DOHH2 (cell line): ENCODE measurements around the gene SPATA2.

ENCODE experiments used
- H3F3A ChIP-seq: fragments of 200-600 bp; sonication (generic), shearing (Covaris generic); 2 replicates; pipeline ENCODE4 v1.6.0; 2016; ENCODE audit warnings: antibody characterized with exemption, mild to moderate bottlenecking; ENCODE audit not compliant: control insufficient read depth, insufficient read depth
- H3K27ac ChIP-seq: fragments of 200-600 bp; sonication (generic); 2 replicates; pipeline ENCODE4 v1.5.1; 2014; ENCODE audit warnings: low read depth, mild to moderate bottlenecking, low read length, moderate library complexity
- H3K27me3 ChIP-seq: fragments of 200-600 bp; sonication (generic); 2 replicates; pipeline ENCODE4 v1.6.1; 2014; ENCODE audit warnings: mild to moderate bottlenecking, low read length, mixed read lengths; ENCODE audit not compliant: control insufficient read depth
- H3K36me3 ChIP-seq: fragments of 200-600 bp; sonication (generic); 2 replicates; pipeline ENCODE4 v1.6.1; 2014; ENCODE audit warnings: mild to moderate bottlenecking, low read length, moderate library complexity, mixed read lengths; ENCODE audit not compliant: control insufficient read depth
- H3K4me1 ChIP-seq: fragments of 200-600 bp; sonication (generic); 2 replicates; pipeline ENCODE4 v1.6.1; 2014; ENCODE audit warnings: mild to moderate bottlenecking, low read length, mixed read lengths; ENCODE audit not compliant: control insufficient read depth
- H3K4me2 ChIP-seq: fragments of 200-600 bp; sonication (generic); 2 replicates; pipeline ENCODE4 v1.6.0; 2014; ENCODE audit warnings: mild to moderate bottlenecking, low read length, moderate library complexity
- H3K4me3 ChIP-seq: fragments of 200-600 bp; sonication (generic); 2 replicates; pipeline ENCODE4 v1.5.1; 2014; ENCODE audit warnings: mild to moderate bottlenecking, low read length, mixed read lengths
- H3K79me2 ChIP-seq: fragments of 200-600 bp; sonication (generic); 2 replicates; pipeline ENCODE4 v1.6.1; 2014; ENCODE audit warnings: mild to moderate bottlenecking, low read length, mixed read lengths; ENCODE audit not compliant: control insufficient read depth
- H3K9me2 ChIP-seq: fragments of 200-600 bp; sonication (generic); replicated peaks from 2 replicates; pipeline ENCODE4 v1.6.1; 2014; ENCODE audit warnings: mild to moderate bottlenecking, low read length, mixed read lengths; ENCODE audit not compliant: control insufficient read depth
- H3K9me3 ChIP-seq: fragments of 200-600 bp; sonication (generic); 2 replicates; pipeline ENCODE4 v1.6.1; 2014; ENCODE audit warnings: antibody characterized with exemption, low read length, mixed read lengths; ENCODE audit not compliant: control insufficient read depth, insufficient read depth
- H4K20me1 ChIP-seq: fragments of 200-600 bp; sonication (generic); 2 replicates; pipeline ENCODE4 v1.6.0; 2014; ENCODE audit warnings: low read depth, mild to moderate bottlenecking, antibody characterized with exemption, low read length, moderate library complexity; ENCODE audit not compliant: control insufficient read depth, insufficient read depth
- CTCF ChIP-seq: fragments of 200-600 bp; sonication (generic); IDR thresholded peaks from one replicate; pipeline ENCODE4 v1.5.1; 2014; ENCODE audit warnings: antibody characterized with exemption, mild to moderate bottlenecking, low read depth, low read length; ENCODE audit not compliant: poor library complexity, severe bottlenecking
- EZH2phosphoT487 ChIP-seq: fragments of 200-600 bp; sonication (generic); IDR thresholded peaks from 2 replicates; pipeline ENCODE4 v1.6.1; 2017; ENCODE audit warnings: borderline replicate concordance, mild to moderate bottlenecking, antibody characterized with exemption, low read length, moderate library complexity, mixed read lengths

SPATA2 gene

GRCh38 chr20:49908258-49908565 lies 7.1 kb downstream of the SPATA2 start:
- TF ChIP-seq EZH2phosphoT487 (no peak), CTCF (no peak)
- Histone ChIP-seq H3K9me2 (no peaks in the 10 kb centered on the region), H4K20me1 (peaks cover 1% of the 10 kb centered on the region; the same call in 1 of the 2 replicates), H3K4me2 (no peak overlapping the region), H3K27ac (no peak overlapping the region), H3K4me1 (peaks cover 2% of the 10 kb centered on the region), H3K9me3 (no peaks in the 10 kb centered on the region), H3F3A (no peaks in the 10 kb centered on the region), H3K79me2 (peaks cover 43% of the 10 kb centered on the region), H3K27me3 (no peaks in the 10 kb centered on the region), H3K36me3 (peaks cover 38% of the 10 kb centered on the region), H3K4me3 (no peak overlapping the region)

GRCh38 chr20:49907405-49908257 lies 7.7 kb downstream of the SPATA2 start:
- Histone ChIP-seq H3K4me2 (no peak overlapping the region), H3K79me2 (peaks cover 37% of the 10 kb centered on the region), H3K27me3 (no peaks in the 10 kb centered on the region), H3K9me3 (no peaks in the 10 kb centered on the region), H4K20me1 (no peaks in the 10 kb centered on the region; the same call in 1 of the 2 replicates), H3K27ac (no peak overlapping the region), H3K4me3 (no peak overlapping the region), H3K4me1 (no peaks in the 10 kb centered on the region), H3F3A (no peaks in the 10 kb centered on the region), H3K36me3 (peaks cover 38% of the 10 kb centered on the region), H3K9me2 (no peaks in the 10 kb centered on the region)
- TF ChIP-seq CTCF = no peak
- TF ChIP-seq EZH2phosphoT487 = no peak

- H3K79me2 ChIP-seq = peaks cover 28% of the 10 kb centered on the region
- no peaks in the 10 kb centered on the region for H3K27me3 ChIP-seq
- H3K4me3 ChIP-seq = no peak overlapping the region
- no peak overlapping the region for H3K4me2 ChIP-seq
- no peaks in the 10 kb centered on the region for H3K9me2 ChIP-seq
- no peaks in the 10 kb centered on the region for H3F3A ChIP-seq
- H3K9me3 ChIP-seq = no peaks in the 10 kb centered on the region
- H3K36me3 ChIP-seq = peaks cover 38% of the 10 kb centered on the region
- no peak overlapping the region for H3K27ac ChIP-seq
- TF ChIP-seq CTCF (no peak), EZH2phosphoT487 (no peak)
- no peaks in the 10 kb centered on the region; the same call in 1 of the 2 replicates for H4K20me1 ChIP-seq
- H3K4me1 ChIP-seq = no peaks in the 10 kb centered on the region
Measured at GRCh38 chr20:49906615-49907154, 8.6 kb downstream of the SPATA2 start.
